ENCODE data around the gene C1orf52. TPM values are rescaled to one million over a fixed set of nuclear protein-coding genes. Genes with fewer than 3 reads are reported as not detected.
A peak's percentile ranks its signal among the peaks of the same experiment; 100 is the strongest.

Gene C1orf52
- total and polyA plus RNA-seq, 2 of the 13 experiments (the other 11 are each of a cell fraction or from before 2014, with no cell fraction given), result 19.4 to 27.4 TPM

GRCh38 chr1:85276215-85276977 is 16.9 kb upstream of the C1orf52 start, which contains the start of gene BCL10 (continued):
- TF ChIP-seq ATF7-NPFF (CRISPR knock-in tag; IDR thresholded peaks at IDR 0.05; ENCODE audit: low read depth), result no peak
- no peak for TF ChIP-seq ZNF550 (CRISPR knock-in tag; IDR thresholded peaks at IDR 0.05; ENCODE audit: borderline replicate concordance)
- TF ChIP-seq HES4 (CRISPR knock-in tag; IDR thresholded peaks at IDR 0.05; ENCODE audit: borderline replicate concordance), result no peak
- TF ChIP-seq PAXIP1 (CRISPR knock-in tag; conservative IDR thresholded peaks at IDR 0.05), result peak; percentile 27; the same call in 1 of the 2 replicates
- TF ChIP-seq ZNF503 (CRISPR knock-in tag; IDR thresholded peaks at IDR 0.05), result no peak
- no peak for TF ChIP-seq ZSCAN12 (CRISPR knock-in tag; IDR thresholded peaks at IDR 0.05)
- no peak for TF ChIP-seq CBX5 (CRISPR knock-in tag; IDR thresholded peaks at IDR 0.05; ENCODE audit: borderline replicate concordance)
- TF ChIP-seq ZNF710 (CRISPR knock-in tag; IDR thresholded peaks at IDR 0.05; ENCODE audit: borderline replicate concordance), result no peak
- no peak for TF ChIP-seq ELF4 (CRISPR knock-in tag; IDR thresholded peaks at IDR 0.05; ENCODE audit: borderline replicate concordance)
- no peak for TF ChIP-seq NFE2L2 (IDR thresholded peaks at IDR 0.05; ENCODE audit: low read length)
- no peak for TF ChIP-seq SMC3 (IDR thresholded peaks at IDR 0.05; ENCODE audit: low read length)
- TF ChIP-seq REST (IDR thresholded peaks at IDR 0.05; ENCODE audit: borderline replicate concordance in 1 of 2, low read depth in 1 of 2, low read length in 2 of 2), result no peak; a peak in 1 of 4 replicates
- peak; percentile 69 for TF ChIP-seq YY1 (IDR thresholded peaks at IDR 0.05; ENCODE audit: insufficient read depth, insufficient replicate concordance, low read depth, low read length)
- TF ChIP-seq NFRKB (IDR thresholded peaks at IDR 0.05), result no peak
- TF ChIP-seq DNMT1 (CRISPR knock-in tag; IDR thresholded peaks at IDR 0.05), result no peak; the same call in 1 of the 2 replicates
- no peak for TF ChIP-seq RFX5 (IDR thresholded peaks at IDR 0.05; ENCODE audit: low read depth, low read length)
- no peak for TF ChIP-seq ZNF253 (CRISPR knock-in tag; IDR thresholded peaks at IDR 0.05; ENCODE audit: borderline replicate concordance)
- TF ChIP-seq NFE2L1 (CRISPR knock-in tag; IDR thresholded peaks at IDR 0.05; ENCODE audit: borderline replicate concordance), result no peak

All from HepG2 (cell line).